ENCODE measurements around the gene COMMD6. TPM values are rescaled to one million over a fixed set of nuclear protein-coding genes. Genes with fewer than 3 reads are reported as not detected.

COMMD6 gene
- 30.6 and 87.6 TPM in 2 replicates for total RNA-seq (2014; rRNA removed; shearing (Covaris generic))
- total RNA-seq (2022): 69.6 and 81.3 TPM in 2 replicates
- Bru-seq, nascent RNA: percentile 76 among the genes with signal in this experiment
- percentile 72 among the genes with signal in this experiment for BruChase-seq, experiment 1, labeled RNA remaining after a 6-hour chase
- BruChase-seq, experiment 2, labeled RNA remaining after a 2-hour chase: percentile 66 among the genes with signal in this experiment
- long read RNA-seq, partial matches to known transcripts: 1 of 5 reads
- long read RNA-seq, other reads (novel, unspliced or antisense): 2 of 5 reads

DNA sequence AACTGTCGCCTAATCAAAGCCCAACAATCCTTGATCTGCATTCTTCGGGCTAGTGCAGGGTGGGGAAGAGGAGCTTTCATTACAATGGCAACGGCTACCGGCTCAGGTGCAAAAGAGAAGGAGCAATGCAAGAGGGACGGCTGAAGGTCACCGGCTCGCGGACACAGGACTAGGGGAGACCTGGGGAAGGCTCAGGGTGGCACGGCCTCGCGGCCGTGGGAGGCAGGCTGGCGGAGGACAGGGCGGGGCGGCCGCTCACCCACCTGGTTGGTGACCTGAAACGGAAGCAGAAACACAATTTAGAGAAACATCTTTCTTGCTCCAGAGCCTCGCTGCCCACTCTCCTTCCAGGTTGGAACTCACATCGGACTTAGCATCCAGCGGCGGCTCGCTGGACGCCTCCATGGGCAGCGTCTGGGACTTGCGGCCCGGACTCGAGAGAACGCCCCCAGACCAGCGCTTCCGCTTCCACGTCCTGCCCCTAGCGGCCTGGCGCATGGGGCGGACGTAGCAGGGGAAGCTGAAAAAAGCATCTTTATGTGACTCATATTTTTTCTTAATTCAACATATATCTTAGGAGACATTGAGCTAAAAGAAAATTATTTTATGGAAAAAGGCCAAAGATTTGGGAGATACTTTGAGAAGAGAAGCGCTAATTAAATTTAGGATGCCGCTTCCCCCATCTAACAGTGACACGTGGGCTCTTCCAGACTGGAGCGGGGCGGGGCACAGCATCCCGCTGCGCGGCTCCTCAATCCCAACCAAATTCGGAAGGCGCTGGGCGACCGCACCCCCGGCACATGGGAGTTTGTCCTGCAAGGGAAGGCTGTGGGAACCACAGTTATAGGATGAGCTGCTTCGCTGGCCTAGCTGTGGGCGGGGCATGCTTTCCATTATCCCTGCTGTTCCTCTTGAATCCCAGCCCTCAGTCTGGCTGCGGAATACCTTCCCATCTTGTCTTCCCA lies at the start of gene COMMD6:
TSS of gene COMMD6 (minus strand) at position 441 of the 965 bp plus-strand sequence. CDS start at position 405, 36 bp downstream.
- Histone ChIP-seq H3K4me2 (ENCODE audit: low read length) (peak within 1 kb of the TSS; percentile 75), H3K4me3 (ENCODE audit: low read depth, low read length, poor library complexity, severe bottlenecking) (peak within 1 kb of the TSS; percentile 91), H3K4me1 (ENCODE audit: insufficient read depth, low read length, poor library complexity, severe bottlenecking) (peaks cover 16% of the 10 kb centered on the region), H3K27ac (ENCODE audit: low read depth, low read length, poor library complexity, severe bottlenecking) (peak within 1 kb of the TSS; percentile 1), H4K20me1 (ENCODE audit: insufficient read depth, low read length) (no peaks in the 10 kb centered on the region), H3K79me2 (ENCODE audit: insufficient read depth, low read depth, low read length) (peaks cover 17% of the 10 kb centered on the region; the same call in 1 of the 2 replicates), H2AFZ (ENCODE audit: low read length) (peak within 1 kb of the TSS; percentile 100), H3K36me3 (ENCODE audit: insufficient read depth, low read length) (peaks cover 20% of the 10 kb centered on the region; the same call in 1 of the 2 replicates), H3K9me3 (ENCODE audit: low read length) (no peaks in the 10 kb centered on the region), H3K9me2 (ENCODE audit: insufficient read depth, low read length) (no peaks in the 10 kb centered on the region)
- TF ChIP-seq, protein P1, sequence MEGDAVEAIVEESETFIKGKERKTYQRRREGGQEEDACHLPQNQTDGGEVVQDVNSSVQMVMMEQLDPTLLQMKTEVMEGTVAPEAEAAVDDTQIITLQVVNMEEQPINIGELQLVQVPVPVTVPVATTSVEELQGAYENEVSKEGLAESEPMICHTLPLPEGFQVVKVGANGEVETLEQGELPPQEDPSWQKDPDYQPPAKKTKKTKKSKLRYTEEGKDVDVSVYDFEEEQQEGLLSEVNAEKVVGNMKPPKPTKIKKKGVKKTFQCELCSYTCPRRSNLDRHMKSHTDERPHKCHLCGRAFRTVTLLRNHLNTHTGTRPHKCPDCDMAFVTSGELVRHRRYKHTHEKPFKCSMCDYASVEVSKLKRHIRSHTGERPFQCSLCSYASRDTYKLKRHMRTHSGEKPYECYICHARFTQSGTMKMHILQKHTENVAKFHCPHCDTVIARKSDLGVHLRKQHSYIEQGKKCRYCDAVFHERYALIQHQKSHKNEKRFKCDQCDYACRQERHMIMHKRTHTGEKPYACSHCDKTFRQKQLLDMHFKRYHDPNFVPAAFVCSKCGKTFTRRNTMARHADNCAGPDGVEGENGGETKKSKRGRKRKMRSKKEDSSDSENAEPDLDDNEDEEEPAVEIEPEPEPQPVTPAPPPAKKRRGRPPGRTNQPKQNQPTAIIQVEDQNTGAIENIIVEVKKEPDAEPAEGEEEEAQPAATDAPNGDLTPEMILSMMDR (conservative IDR thresholded peaks at IDR 0.05; ENCODE audit: low read length): 0 out of 2 replicates have a peak, but pooled peaks have one; percentile 24
- no peak for TF ChIP-seq EZH2phosphoT487 (IDR thresholded peaks at IDR 0.05; ENCODE audit: borderline replicate concordance, low read depth, low read length)
- ChIA-PET CTCF (ENCODE audit: unreplicated experiment) (no interaction called here), POLR2A (interaction anchor here (0.6 to 2.7 kb wide), 9 partner anchors 9 to 1572 kb away, joined by 3 to 9 read pairs (median 3); partner anchors contain the start of gene UCHL3)
- DNase-seq (ENCODE audit: low spot score): peak; percentile 85
- TSS peak; percentile 83 for BruUV-seq (replicated peaks)
- intact Hi-C loops (cut with micrococcal nuclease; ENCODE audit: unreplicated experiment): loop anchor here (1.0 kb wide), 1 partner anchor 12 kb away; the partner anchor contains the start of gene UCHL3

- H3K36me3 ChIP-seq (ENCODE audit: insufficient read depth, low read length): peaks cover 57% of the 10 kb centered on the region
- DNase-seq (ENCODE audit: low spot score): no peak
- H3K4me2 ChIP-seq (ENCODE audit: low read length): no peak overlapping the region
- POLR2A ChIA-PET: interaction anchor here (0.5 to 1.2 kb wide), 3 partner anchors 12 to 19 kb away, joined by 3 read pairs; no protein-coding TSS in a partner anchor
- H4K20me1 ChIP-seq (ENCODE audit: insufficient read depth, low read length): no peaks in the 10 kb centered on the region
- no peak overlapping the region for H3K27ac ChIP-seq (ENCODE audit: low read depth, low read length, poor library complexity, severe bottlenecking)
- H3K9me3 ChIP-seq (ENCODE audit: low read length): peaks cover 25% of the 10 kb centered on the region; the same call in 1 of the 2 replicates
- BruUV-seq (replicated peaks): no TSS peak
- TF ChIP-seq, protein P1 (conservative IDR thresholded peaks at IDR 0.05; ENCODE audit: low read length): no peak
- TF ChIP-seq EZH2phosphoT487 (IDR thresholded peaks at IDR 0.05; ENCODE audit: borderline replicate concordance, low read depth, low read length): no peak
- H3K79me2 ChIP-seq (ENCODE audit: insufficient read depth, low read depth, low read length): no peaks in the 10 kb centered on the region
- no peak overlapping the region for H2AFZ ChIP-seq (ENCODE audit: low read length)
- no peak overlapping the region for H3K4me3 ChIP-seq (ENCODE audit: low read depth, low read length, poor library complexity, severe bottlenecking)
- CTCF ChIA-PET (ENCODE audit: unreplicated experiment): no interaction called here
- H3K4me1 ChIP-seq (ENCODE audit: insufficient read depth, low read length, poor library complexity, severe bottlenecking): no peaks in the 10 kb centered on the region
- H3K9me2 ChIP-seq (ENCODE audit: insufficient read depth, low read length): no peaks in the 10 kb centered on the region
- intact Hi-C loops (cut with micrococcal nuclease; ENCODE audit: unreplicated experiment): no loop called here
Measured at GRCh38 chr13:75585153-75585552, 47.5 kb upstream of the COMMD6 start.

Measured in OCI-LY7 (cell line).